CD4-positive, alpha-beta T cell treated with Interleukin-15 for 1 hour (primary cell): ENCODE measurements around the gene KMT2A.
"Not testable (repeated sequence)": the region's sequence is repeated elsewhere in the genome, so short reads cannot be mapped to it uniquely, and the experiment has no call there.

Experiments used
- DNase-seq: peaks from one replicate; pipeline ENCODE4 v3.0.0-alpha.2; 2020

KMT2A gene

GRCh38 chr11:118536726-118537125 lies 100.4 kb downstream of the KMT2A start:
- no peak for DNase-seq

DNA sequence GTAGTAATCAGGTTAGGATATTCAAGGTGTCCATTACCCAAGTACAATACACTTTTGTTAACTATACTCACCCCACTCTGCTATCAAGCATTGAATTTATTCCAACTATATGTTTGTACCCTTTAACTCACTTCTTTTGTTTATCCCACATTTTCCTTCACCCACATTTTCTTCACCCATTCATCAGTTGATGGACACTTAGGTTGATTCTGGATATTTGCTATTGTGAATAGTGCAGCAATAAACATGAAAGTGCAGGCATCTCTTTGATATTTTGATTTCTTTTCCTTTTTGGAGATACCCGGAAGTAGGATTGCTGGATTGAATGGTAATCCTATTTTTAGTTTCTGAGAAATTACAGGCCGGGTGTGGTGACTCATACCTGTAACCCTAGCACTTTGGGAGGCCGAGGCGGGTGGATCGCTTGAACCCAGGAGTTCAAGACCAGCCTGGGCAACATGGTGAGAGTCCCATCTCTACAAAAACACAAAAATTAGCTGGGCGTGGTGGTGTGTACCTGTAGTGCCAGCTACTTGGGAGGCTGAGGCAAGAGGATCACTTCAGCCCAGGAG lies 101.2 kb downstream of the KMT2A start:
- no peak for DNase-seq

DNA sequence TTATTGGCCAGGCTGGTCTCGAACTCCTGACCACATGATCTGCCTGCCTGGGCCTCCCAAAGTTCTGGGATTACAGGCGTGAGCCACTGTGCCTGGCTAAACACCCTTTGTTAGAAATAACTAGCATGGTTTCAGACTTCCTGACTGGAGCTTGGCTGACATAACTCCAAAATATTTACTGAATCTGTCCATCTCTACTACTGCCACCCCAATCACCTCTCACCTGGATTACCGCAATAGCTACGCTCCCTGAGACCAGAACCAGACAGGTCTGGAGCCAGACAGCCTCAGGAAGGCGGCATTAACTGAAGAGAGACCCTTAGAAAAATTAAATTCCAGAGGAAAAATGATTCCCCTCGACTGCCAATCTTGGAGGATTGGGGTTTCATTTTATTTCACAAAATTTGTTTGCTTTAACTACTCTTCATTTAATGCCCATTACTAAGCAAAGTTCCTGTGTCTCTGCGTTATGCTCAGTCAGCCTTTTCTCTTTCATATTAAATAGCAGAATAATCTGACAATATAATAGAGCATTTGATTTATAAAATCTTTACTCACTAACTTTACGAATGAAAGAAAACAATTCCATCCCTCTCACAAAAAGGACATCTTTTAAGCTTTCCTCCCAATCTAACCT lies 107.8 kb downstream of the KMT2A start:
- DNase-seq, result no peak

DNA sequence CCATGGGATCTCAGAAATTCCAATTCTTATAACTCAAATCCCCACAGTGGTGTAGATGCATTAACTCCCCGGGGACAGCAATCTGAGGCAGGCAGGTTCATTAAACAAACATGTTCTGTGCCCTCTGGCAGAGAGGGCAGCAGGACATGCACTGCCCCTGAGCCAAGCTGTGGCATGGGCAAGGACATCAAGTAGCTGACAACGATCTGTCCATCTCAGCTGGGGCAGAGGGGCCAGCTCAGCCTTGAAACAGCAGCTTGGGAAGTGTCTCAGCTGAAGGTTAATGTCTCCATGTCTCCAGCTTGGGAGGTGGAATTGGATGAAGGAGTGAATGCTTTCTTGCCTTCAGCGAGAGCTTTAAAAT lies 108.3 kb downstream of the KMT2A start:
- no peak for DNase-seq

DNA sequence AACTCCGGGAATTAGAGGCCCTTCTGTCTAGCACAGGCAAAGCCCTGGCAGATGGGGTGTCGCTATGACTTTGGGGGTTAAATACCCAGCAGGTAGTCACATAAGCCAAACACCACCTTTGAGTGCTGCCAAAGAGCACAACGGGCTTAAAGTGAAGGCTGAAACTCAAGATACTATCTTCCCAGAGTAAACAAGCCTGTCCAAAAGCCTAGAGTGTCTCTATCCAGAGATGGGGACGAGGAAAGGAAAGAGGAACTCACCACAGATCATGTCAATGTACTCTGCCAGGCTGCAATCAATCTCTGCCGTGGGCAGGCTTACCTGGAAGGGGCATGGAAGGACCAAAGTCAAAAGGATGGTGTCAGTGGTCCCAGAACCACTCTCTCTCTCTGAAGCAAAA lies 109.2 kb downstream of the KMT2A start:
- no peak for DNase-seq

DNA sequence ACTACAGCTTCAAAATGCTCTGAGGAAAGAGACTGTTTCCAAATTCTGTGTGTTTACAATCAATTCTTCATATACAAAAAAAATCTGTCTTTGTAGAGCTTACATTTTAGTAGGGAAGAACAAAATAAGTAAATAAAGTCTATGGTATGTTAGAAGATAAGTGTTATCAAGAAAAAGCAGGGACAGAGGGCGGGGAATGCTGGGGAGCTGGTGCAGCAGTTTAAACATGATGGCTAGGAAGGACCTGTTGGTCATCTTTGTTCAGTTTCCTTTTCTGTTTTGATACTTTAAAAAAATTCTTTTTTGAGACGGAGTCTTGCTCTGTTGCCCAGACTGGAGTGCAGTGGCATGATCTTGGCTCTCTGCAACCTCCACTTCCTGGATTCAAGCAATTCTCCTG lies 110.8 kb downstream of the KMT2A start:
- no peak for DNase-seq

DNA sequence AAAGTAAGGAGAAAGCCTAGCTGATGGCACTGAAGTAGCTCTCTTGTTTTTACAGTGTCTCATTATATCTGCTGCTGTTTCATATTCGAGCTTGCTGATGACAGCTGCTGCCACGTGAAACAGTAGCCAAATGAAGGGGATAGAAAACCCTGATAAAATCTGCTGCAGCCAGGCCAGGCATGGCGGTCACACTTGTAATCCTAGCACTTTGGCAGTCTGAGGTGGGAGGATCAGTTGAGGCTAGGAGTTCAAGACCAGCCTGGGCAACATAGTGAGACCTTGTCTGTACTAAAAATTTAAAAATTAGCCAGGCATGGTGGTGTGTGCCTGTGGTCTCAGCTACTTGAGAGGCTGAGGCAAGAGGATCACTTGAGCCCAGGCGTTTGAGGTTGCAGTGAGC lies 116.0 kb downstream of the KMT2A start:
- DNase-seq, result no peak

GRCh38 chr11:118560806-118561205 lies 124.5 kb downstream of the KMT2A start:
- no peak for DNase-seq

GRCh38 chr11:118565051-118565450 lies 128.8 kb downstream of the KMT2A start:
- DNase-seq, result no peak

DNA sequence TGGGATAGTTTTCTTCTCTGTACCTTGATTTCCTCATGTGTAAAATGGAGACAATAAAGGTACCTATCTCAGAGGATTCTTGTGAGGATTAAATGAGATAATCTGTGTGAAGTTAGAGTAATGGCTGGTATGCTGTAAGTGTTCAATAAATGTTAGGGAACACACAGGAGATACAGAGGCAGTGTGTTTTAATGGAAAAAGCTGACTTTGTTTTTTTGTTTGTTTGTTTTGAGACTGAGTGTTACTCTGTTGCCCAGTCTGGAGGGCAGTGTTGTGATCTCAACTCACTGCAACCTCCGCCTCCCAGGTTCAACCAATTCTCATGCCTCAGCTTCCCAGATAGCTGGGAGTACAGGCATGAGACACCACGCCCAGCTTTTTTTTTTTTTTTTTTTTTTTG lies 133.4 kb downstream of the KMT2A start:
- no peak for DNase-seq

GRCh38 chr11:118570787-118571186 lies 134.5 kb downstream of the KMT2A start:
- DNase-seq, result no peak

- not testable (repeated sequence) for DNase-seq
Observed at GRCh38 chr11:118571701-118572060, 135.4 kb downstream of the KMT2A start.

GRCh38 chr11:118572061-118572980 lies 136.0 kb downstream of the KMT2A start, which contains the start of gene ARCN1:
TSS of gene ARCN1 (plus strand) at chr11:118572409. CDS start at chr11:118572548, 139 bp downstream.
- peak; percentile 83 for DNase-seq

DNA sequence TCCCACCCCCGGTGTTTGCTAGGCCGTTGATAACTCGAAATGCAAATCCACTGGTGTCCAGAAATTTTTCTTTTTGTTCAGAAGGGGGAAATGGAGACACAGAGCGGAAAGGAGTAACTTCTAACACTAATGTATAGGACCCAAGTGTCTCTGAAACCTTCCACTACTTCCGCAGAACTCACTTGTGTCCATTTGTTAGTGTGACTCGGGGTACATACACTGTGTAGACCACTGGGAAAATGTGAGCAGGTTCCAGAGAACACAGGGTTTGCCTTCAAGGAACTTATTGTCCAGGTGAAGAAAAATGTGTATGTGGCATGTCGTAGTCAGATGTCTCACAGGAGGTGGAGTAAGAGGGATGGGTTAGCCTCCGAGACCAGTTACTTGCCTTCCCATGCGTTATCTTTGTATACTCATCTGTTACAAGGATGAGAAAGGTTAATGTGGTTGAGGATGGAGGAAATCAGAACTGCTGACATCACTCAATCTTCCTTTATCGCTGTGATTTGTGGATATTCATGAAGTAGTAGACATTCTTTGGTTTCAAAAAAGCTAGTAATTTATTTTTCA lies 136.8 kb downstream of the KMT2A start:
- no peak for DNase-seq

- DNase-seq, result no peak
Observed at GRCh38 chr11:118574636-118575035, 138.3 kb downstream of the KMT2A start.
